ENCODE measurements around the gene TEDC1. TPM values are rescaled to one million over a fixed set of nuclear protein-coding genes. Genes with fewer than 3 reads are reported as not detected.

The TEDC1 gene
- polyA plus RNA-seq, 1 of the 3 experiments (the other 2 are of a cell fraction): 13.4 TPM

DNA sequence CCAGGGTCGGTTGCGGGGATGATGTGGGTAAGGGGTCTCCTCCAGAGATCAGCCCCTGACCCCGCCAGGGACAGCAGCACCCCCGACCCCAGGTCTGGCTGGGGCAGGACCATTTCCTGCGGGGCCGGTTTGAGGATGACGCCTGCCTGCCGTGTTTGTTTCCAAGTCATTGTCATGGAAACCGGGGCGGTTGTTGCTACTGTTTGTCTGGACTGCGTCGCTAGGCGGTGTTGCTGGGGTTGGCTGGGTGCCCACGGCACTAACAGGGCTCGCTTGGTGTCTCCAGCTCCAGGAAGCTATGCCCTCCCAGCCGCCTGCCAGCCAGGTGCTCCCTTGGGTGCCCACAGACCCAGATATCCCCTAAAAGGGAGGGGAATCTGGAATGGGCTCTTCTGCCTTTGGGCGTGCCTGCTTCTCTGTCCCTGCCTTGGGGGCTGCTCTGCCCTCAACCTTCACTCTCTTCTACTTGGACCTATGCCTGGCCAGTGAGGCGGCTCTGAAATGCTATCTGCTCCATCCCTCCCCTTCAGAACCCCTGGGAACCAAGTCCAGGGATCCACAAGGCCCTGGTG, 9.1 kb upstream of the TEDC1 start (continued):
- TF ChIP-seq, protein P1, sequence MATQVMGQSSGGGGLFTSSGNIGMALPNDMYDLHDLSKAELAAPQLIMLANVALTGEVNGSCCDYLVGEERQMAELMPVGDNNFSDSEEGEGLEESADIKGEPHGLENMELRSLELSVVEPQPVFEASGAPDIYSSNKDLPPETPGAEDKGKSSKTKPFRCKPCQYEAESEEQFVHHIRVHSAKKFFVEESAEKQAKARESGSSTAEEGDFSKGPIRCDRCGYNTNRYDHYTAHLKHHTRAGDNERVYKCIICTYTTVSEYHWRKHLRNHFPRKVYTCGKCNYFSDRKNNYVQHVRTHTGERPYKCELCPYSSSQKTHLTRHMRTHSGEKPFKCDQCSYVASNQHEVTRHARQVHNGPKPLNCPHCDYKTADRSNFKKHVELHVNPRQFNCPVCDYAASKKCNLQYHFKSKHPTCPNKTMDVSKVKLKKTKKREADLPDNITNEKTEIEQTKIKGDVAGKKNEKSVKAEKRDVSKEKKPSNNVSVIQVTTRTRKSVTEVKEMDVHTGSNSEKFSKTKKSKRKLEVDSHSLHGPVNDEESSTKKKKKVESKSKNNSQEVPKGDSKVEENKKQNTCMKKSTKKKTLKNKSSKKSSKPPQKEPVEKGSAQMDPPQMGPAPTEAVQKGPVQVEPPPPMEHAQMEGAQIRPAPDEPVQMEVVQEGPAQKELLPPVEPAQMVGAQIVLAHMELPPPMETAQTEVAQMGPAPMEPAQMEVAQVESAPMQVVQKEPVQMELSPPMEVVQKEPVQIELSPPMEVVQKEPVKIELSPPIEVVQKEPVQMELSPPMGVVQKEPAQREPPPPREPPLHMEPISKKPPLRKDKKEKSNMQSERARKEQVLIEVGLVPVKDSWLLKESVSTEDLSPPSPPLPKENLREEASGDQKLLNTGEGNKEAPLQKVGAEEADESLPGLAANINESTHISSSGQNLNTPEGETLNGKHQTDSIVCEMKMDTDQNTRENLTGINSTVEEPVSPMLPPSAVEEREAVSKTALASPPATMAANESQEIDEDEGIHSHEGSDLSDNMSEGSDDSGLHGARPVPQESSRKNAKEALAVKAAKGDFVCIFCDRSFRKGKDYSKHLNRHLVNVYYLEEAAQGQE (IDR thresholded peaks at IDR 0.05; ENCODE audit: low read depth, low read length): no peak
- TF ChIP-seq FOXJ3 (CRISPR knock-in tag; IDR thresholded peaks at IDR 0.05): peak; percentile 77; the same call in 1 of the 2 replicates
- TF ChIP-seq POLR2AphosphoS5 (IDR thresholded peaks at IDR 0.05; ENCODE audit: low read depth, low read length): no peak
- peak in 1 of 2 experiments; percentile 53; a peak in 2 of 4 replicates for TF ChIP-seq EP300 (IDR thresholded peaks at IDR 0.05; ENCODE audit: borderline replicate concordance in 1 of 2, low read depth in 1 of 2, low read length in 1 of 2)

DNA sequence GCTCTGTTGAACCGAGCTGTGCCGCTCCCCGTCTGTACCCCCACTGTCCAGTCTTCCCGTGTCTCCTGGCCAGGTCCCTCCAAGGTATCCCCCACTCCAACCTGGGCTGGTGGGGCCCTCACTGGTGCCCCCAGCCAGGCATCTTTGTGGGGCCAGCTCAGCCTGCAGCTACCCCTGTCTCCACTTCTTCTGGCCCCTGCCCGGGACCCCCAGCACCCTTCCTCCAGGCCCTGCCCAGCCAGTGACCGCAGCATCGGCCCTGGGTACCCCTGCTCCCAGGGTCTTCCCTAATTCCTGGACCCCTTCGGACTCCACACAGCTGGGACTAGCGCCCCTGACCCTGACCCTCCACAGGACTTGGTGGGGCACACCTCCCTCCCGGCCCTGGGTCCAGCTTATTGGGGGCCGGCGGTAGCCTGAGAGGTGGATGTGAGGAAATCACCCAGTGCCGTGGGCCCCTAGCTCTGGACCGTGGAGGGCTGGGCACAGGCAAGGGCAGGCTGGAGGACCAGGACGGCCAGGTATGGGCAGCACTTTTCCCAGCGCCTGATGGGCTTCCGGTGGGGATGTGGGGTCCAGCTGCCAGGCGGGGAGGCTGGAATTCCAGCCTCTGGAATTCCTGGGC, 8.4 kb upstream of the TEDC1 start:
- peak overlapping the region; percentile 92 for H3K9ac ChIP-seq
- H3F3A ChIP-seq (replicated peaks; ENCODE audit: insufficient read depth): peaks cover 27% of the 10 kb centered on the region
- no peaks in the 10 kb centered on the region for H3K27me3 ChIP-seq (ENCODE audit: insufficient read depth)
- ChIA-PET CTCF (interaction anchor here (0.8 to 7.2 kb wide), 12 partner anchors 8 to 166 kb away, joined by 3 to 137 read pairs (median 14); partner anchors contain the start of genes TEDC1 and TMEM121), POLR2A (interaction anchor here (1.0 to 2.3 kb wide), 2 partner anchors 7 to 13 kb away, joined by 3 to 14 read pairs; no protein-coding TSS in a partner anchor)
- H3K4me3 ChIP-seq (ENCODE audit: low read depth in 2 of 2, low read length in 1 of 2): no peak overlapping the region
- H4K20me1 ChIP-seq (ENCODE audit: insufficient read depth): no peaks in the 10 kb centered on the region
- peak overlapping the region; percentile 82; the same call in 1 of the 2 replicates for H3K4me2 ChIP-seq
- TF ChIP-seq PBX3 (IDR thresholded peaks at IDR 0.05) (no peak), TCF12 (IDR thresholded peaks at IDR 0.05) (no peak), FOXM1 (IDR thresholded peaks at IDR 0.05; ENCODE audit: low read depth) (no peak), RAD21 (IDR thresholded peaks at IDR 0.05; ENCODE audit: low read length) (no peak), NFIC (IDR thresholded peaks at IDR 0.05; ENCODE audit: borderline replicate concordance) (no peak), RXRA (IDR thresholded peaks at IDR 0.05; ENCODE audit: borderline replicate concordance, low read depth) (no peak), RFX5 (IDR thresholded peaks at IDR 0.05; ENCODE audit: low read length) (no peak), ELF1 (IDR thresholded peaks at IDR 0.05) (no peak), MXI1 (IDR thresholded peaks at IDR 0.05; ENCODE audit: low read depth, low read length) (no peak), RCOR1 (IDR thresholded peaks at IDR 0.05; ENCODE audit: low read length) (no peak), CHD2 (IDR thresholded peaks at IDR 0.05; ENCODE audit: low read length, partially characterized antibody) (no peak), FOXJ3 (CRISPR knock-in tag; IDR thresholded peaks at IDR 0.05) (no peak), GABPA (IDR thresholded peaks at IDR 0.05; ENCODE audit: low read depth) (no peak), NRF1 (IDR thresholded peaks at IDR 0.05; ENCODE audit: low read depth, low read length) (no peak)
- TF ChIP-seq, protein P2, sequence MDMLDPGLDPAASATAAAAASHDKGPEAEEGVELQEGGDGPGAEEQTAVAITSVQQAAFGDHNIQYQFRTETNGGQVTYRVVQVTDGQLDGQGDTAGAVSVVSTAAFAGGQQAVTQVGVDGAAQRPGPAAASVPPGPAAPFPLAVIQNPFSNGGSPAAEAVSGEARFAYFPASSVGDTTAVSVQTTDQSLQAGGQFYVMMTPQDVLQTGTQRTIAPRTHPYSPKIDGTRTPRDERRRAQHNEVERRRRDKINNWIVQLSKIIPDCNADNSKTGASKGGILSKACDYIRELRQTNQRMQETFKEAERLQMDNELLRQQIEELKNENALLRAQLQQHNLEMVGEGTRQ (IDR thresholded peaks at IDR 0.05; ENCODE audit: borderline replicate concordance, low read depth, low read length): no peak
- TF ChIP-seq, protein P3, sequence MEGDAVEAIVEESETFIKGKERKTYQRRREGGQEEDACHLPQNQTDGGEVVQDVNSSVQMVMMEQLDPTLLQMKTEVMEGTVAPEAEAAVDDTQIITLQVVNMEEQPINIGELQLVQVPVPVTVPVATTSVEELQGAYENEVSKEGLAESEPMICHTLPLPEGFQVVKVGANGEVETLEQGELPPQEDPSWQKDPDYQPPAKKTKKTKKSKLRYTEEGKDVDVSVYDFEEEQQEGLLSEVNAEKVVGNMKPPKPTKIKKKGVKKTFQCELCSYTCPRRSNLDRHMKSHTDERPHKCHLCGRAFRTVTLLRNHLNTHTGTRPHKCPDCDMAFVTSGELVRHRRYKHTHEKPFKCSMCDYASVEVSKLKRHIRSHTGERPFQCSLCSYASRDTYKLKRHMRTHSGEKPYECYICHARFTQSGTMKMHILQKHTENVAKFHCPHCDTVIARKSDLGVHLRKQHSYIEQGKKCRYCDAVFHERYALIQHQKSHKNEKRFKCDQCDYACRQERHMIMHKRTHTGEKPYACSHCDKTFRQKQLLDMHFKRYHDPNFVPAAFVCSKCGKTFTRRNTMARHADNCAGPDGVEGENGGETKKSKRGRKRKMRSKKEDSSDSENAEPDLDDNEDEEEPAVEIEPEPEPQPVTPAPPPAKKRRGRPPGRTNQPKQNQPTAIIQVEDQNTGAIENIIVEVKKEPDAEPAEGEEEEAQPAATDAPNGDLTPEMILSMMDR (IDR thresholded peaks at IDR 0.05): no peak
- 84% methylated on average over 10 of the region's 18 CpGs for WGBS (ENCODE audit: low lambda C conversion rate)
- H3K9me3 ChIP-seq: no peaks in the 10 kb centered on the region
- DNase-seq: no peak
- H3K4me1 ChIP-seq (ENCODE audit: control insufficient read depth in 1 of 2, insufficient read depth in 2 of 2, low read depth in 1 of 2, low read length in 1 of 2): peaks cover 31 to 70% of the 10 kb centered on the region in 2 experiments; a peak in 3 of 4 replicates
- no peak overlapping the region for H2AFZ ChIP-seq (ENCODE audit: low read depth)
- H3K9me2 ChIP-seq: no peaks in the 10 kb centered on the region
- H3K27ac ChIP-seq (ENCODE audit: low read depth in 2 of 2, low read length in 1 of 2): peak overlapping the region; percentile 98 to 100
- H3K79me2 ChIP-seq (ENCODE audit: insufficient read depth): peaks cover 5% of the 10 kb centered on the region; the same call in 1 of the 2 replicates
- H3K36me3 ChIP-seq (replicated peaks in 1 of 2; ENCODE audit: control insufficient read depth in 1 of 2, insufficient read depth in 2 of 2, low read length in 1 of 2): peaks cover 0 to 2% of the 10 kb centered on the region in 2 experiments

Measured in SK-N-SH (cell line).